ENCODE results near the gene MBNL1.

The MBNL1 gene

DNA sequence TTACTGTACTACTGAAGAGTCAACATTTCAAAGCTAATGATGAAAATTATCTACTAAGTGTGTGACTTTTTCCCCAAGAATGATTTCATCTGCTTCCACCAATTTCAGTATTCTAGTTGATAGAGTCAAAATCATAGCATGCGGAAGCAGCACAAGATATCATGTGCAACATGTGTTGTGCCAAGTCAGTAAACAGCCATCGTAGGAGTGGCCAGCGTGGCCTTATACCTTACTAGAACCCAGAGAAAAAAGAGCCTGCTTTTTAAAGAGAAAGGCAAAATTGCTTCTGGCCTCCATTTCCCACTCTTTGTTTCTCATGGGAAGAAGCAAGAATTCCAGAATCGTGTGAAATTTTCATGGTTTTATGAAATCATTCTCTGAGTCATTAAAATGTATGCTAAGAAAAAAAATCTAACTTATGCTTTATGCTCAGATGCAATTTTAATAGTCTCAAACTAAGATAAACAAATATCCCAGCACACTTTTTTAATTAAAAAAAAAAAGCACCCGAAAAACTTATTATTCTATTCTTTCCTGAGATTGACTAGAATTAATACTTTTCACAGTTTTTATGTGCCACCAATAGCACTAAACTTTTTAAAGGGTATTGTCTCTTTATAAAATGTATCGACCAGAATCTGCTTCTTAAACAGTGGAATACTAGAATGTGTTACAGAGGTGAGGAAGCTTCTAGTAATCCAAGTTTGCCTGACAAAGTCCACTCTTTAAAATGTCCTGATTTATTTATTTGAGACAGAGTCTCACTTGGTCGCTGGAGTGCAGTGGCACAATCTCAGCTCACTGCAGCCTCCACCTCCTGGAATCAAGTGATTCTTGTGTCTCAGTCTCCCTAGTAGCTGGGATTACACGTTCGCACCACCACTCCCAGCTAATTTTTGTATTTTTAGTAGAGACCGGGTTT is 87.3 kb downstream of the MBNL1 start (continued):
- TF ChIP-seq, protein P1, sequence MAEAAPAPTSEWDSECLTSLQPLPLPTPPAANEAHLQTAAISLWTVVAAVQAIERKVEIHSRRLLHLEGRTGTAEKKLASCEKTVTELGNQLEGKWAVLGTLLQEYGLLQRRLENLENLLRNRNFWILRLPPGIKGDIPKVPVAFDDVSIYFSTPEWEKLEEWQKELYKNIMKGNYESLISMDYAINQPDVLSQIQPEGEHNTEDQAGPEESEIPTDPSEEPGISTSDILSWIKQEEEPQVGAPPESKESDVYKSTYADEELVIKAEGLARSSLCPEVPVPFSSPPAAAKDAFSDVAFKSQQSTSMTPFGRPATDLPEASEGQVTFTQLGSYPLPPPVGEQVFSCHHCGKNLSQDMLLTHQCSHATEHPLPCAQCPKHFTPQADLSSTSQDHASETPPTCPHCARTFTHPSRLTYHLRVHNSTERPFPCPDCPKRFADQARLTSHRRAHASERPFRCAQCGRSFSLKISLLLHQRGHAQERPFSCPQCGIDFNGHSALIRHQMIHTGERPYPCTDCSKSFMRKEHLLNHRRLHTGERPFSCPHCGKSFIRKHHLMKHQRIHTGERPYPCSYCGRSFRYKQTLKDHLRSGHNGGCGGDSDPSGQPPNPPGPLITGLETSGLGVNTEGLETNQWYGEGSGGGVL (tag by site-specific recombination; IDR thresholded peaks at IDR 0.05), result no peak
- TF ChIP-seq ZBTB8A (tag by site-specific recombination; IDR thresholded peaks at IDR 0.05) (no peak), ZBTB44 (tag by site-specific recombination; IDR thresholded peaks at IDR 0.05) (no peak), ZFHX2 (tag by site-specific recombination; conservative IDR thresholded peaks at IDR 0.05) (no peak), ZNF664 (tag by site-specific recombination; IDR thresholded peaks at IDR 0.05) (no peak), ZNF221 (tag by site-specific recombination; IDR thresholded peaks at IDR 0.05; ENCODE audit: borderline replicate concordance) (no peak)
- TF ChIP-seq, protein P2, sequence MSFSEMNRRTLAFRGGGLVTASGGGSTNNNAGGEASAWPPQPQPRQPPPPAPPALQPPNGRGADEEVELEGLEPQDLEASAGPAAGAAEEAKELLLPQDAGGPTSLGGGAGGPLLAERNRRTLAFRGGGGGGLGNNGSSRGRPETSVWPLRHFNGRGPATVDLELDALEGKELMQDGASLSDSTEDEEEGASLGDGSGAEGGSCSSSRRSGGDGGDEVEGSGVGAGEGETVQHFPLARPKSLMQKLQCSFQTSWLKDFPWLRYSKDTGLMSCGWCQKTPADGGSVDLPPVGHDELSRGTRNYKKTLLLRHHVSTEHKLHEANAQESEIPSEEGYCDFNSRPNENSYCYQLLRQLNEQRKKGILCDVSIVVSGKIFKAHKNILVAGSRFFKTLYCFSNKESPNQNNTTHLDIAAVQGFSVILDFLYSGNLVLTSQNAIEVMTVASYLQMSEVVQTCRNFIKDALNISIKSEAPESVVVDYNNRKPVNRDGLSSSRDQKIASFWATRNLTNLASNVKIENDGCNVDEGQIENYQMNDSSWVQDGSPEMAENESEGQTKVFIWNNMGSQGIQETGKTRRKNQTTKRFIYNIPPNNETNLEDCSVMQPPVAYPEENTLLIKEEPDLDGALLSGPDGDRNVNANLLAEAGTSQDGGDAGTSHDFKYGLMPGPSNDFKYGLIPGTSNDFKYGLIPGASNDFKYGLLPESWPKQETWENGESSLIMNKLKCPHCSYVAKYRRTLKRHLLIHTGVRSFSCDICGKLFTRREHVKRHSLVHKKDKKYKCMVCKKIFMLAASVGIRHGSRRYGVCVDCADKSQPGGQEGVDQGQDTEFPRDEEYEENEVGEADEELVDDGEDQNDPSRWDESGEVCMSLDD (tag by site-specific recombination; IDR thresholded peaks at IDR 0.05), result no peak
- TF ChIP-seq, protein P3, sequence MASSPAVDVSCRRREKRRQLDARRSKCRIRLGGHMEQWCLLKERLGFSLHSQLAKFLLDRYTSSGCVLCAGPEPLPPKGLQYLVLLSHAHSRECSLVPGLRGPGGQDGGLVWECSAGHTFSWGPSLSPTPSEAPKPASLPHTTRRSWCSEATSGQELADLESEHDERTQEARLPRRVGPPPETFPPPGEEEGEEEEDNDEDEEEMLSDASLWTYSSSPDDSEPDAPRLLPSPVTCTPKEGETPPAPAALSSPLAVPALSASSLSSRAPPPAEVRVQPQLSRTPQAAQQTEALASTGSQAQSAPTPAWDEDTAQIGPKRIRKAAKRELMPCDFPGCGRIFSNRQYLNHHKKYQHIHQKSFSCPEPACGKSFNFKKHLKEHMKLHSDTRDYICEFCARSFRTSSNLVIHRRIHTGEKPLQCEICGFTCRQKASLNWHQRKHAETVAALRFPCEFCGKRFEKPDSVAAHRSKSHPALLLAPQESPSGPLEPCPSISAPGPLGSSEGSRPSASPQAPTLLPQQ (tag by site-specific recombination; IDR thresholded peaks at IDR 0.05), result no peak

DNA sequence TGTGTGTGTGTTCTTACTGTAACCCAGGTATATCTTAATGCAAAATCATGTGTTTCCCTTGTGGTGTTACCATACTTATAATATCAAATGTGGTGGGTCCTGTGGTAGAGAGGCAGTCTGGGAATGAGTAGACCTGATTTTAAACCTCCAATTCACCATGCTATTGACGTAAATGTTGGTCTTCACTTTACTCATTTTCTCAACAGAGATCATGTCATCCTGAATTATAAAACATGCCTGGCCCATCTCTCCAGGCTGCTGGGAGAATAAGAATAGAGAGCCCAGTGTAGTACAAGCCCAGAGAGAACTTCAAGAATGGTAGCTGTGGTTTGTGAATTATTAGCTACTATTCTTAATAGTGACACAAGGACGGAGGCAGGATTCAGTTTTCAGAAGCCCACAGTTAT is 88.1 kb downstream of the MBNL1 start:
- H3K36me3 ChIP-seq (ENCODE audit: control insufficient read depth in 2 of 2, insufficient read depth in 1 of 2, low read length in 2 of 2), result no peaks in the 10 kb centered on the region
- no peak overlapping the region for H3K4me3 ChIP-seq (ENCODE audit: low read depth, low read length)
- H3K9me3 ChIP-seq (ENCODE audit: control insufficient read depth, insufficient read depth, low read depth, low read length), result no peaks in the 10 kb centered on the region
- H3K27ac ChIP-seq (ENCODE audit: extremely low read depth, low read depth, low read length), result no peak overlapping the region
- POLR2A ChIA-PET, result no interaction called here
- CTCF ChIA-PET, result interaction anchor here (1.0 kb wide), 1 partner anchor 87 kb away, joined by 3 read pairs; no protein-coding TSS in a partner anchor
- TF ChIP-seq ZNF830 (tag by site-specific recombination; IDR thresholded peaks at IDR 0.05; ENCODE audit: low read depth) (no peak), SCRT2 (tag by site-specific recombination; IDR thresholded peaks at IDR 0.05) (no peak), ZFP41 (tag by site-specific recombination; IDR thresholded peaks at IDR 0.05; ENCODE audit: borderline replicate concordance) (no peak), ZBTB8A (tag by site-specific recombination; IDR thresholded peaks at IDR 0.05) (no peak), OVOL3 (tag by site-specific recombination; IDR thresholded peaks at IDR 0.05) (no peak), ZNF488 (tag by site-specific recombination; IDR thresholded peaks at IDR 0.05) (no peak), ZNF169 (tag by site-specific recombination; IDR thresholded peaks at IDR 0.05) (no peak)
- TF ChIP-seq, protein P4, sequence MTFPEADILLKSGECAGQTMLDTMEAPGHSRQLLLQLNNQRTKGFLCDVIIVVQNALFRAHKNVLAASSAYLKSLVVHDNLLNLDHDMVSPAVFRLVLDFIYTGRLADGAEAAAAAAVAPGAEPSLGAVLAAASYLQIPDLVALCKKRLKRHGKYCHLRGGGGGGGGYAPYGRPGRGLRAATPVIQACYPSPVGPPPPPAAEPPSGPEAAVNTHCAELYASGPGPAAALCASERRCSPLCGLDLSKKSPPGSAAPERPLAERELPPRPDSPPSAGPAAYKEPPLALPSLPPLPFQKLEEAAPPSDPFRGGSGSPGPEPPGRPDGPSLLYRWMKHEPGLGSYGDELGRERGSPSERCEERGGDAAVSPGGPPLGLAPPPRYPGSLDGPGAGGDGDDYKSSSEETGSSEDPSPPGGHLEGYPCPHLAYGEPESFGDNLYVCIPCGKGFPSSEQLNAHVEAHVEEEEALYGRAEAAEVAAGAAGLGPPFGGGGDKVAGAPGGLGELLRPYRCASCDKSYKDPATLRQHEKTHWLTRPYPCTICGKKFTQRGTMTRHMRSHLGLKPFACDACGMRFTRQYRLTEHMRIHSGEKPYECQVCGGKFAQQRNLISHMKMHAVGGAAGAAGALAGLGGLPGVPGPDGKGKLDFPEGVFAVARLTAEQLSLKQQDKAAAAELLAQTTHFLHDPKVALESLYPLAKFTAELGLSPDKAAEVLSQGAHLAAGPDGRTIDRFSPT (tag by site-specific recombination; IDR thresholded peaks at IDR 0.05), result no peak
- TF ChIP-seq, protein P3 (tag by site-specific recombination; IDR thresholded peaks at IDR 0.05), result no peak
- no peaks in the 10 kb centered on the region for H3K4me1 ChIP-seq (ENCODE audit: control insufficient read depth, insufficient read depth, low read length)

Measured in HEK293 (cell line).